ENCODE measurements around the gene ABTB2. TPM values are rescaled to one million over a fixed set of nuclear protein-coding genes. Genes with fewer than 3 reads are reported as not detected.

Gene ABTB2
- total RNA-seq, 1 experiment from 2014 or later: 5.5 TPM

DNA sequence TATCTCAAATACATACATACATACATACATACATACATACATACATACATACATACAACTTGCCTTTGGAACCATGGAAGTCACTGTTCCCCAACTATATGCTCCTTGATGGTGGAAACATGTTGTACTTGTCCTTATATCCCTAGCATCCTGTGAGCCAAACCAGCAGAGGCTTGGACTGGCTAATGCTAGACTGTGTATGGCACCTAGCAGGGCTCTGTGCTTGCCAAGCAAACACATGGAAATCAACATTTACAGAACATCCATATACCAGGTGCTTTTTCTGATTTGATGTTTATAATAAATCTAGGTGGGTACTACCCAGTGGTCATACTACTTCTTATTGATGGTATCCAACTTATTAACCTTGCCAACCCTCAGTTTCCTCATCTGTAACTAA is 86.1 kb downstream of the ABTB2 start:
- Mint-ChIP-seq H3K27ac (no peak overlapping the region), H3K9me3 (no peaks in the 10 kb centered on the region), H3K4me3 (no peak overlapping the region), H3K27me3 (ENCODE audit: low read depth) (no peaks in the 10 kb centered on the region; the same call in none of the 2 replicates), H3K36me3 (ENCODE audit: insufficient read depth in 1 of 3, low read depth in 3 of 3) (no peaks in the 10 kb centered on the region), H3K4me1 (peaks cover 22 to 31% of the 10 kb centered on the region in 2 experiments)
- Histone ChIP-seq H3K23me2 (ENCODE audit: insufficient read length, low read depth, low read length, poor library complexity, severe bottlenecking) (no peaks in the 10 kb centered on the region), H3K79me1 (ENCODE audit: insufficient read depth, low read depth, low read length, poor library complexity, severe bottlenecking) (no peaks in the 10 kb centered on the region), H3K9me3 (ENCODE audit: control insufficient read depth, low read depth, low read length) (no peaks in the 10 kb centered on the region), H3K14ac (ENCODE audit: insufficient read depth, low read length) (no peak overlapping the region), H3K27ac (ENCODE audit: insufficient read length, low read depth, low read length) (no peak overlapping the region), H3K4me2 (ENCODE audit: insufficient read depth, insufficient read length, low read length) (no peak overlapping the region), H2BK15ac (ENCODE audit: low read depth, low read length) (no peak overlapping the region), H4K20me1 (ENCODE audit: control insufficient read depth, insufficient read depth, insufficient read length) (no peaks in the 10 kb centered on the region), H3K4ac (ENCODE audit: low read depth, low read length) (no peak overlapping the region), H4K8ac (replicated peaks; ENCODE audit: insufficient read length, low read depth, low read length) (no peak overlapping the region), H4K91ac (ENCODE audit: insufficient read length, low read depth, low read length) (no peak overlapping the region), H3K56ac (ENCODE audit: insufficient read length, low read depth, low read length) (no peak overlapping the region), H4K5ac (ENCODE audit: insufficient read length, low read depth, low read length) (no peak overlapping the region), H2AK5ac (ENCODE audit: insufficient read length, low read length) (no peak overlapping the region), H3K9ac (ENCODE audit: extremely low read depth, insufficient read length, low read length) (no peak overlapping the region), H3K79me2 (ENCODE audit: insufficient read depth, low read length) (no peaks in the 10 kb centered on the region), H3K4me1 (ENCODE audit: insufficient read depth, low read length) (peaks cover 4% of the 10 kb centered on the region; the same call in 1 of the 2 replicates), H3K18ac (ENCODE audit: insufficient read length, low read depth, low read length) (no peak overlapping the region), H2AFZ (ENCODE audit: low read length) (no peak overlapping the region), H2BK12ac (ENCODE audit: insufficient read length, low read depth, low read length) (no peak overlapping the region), H3T11ph (ENCODE audit: low read length) (no peak overlapping the region), H2BK120ac (ENCODE audit: low read depth, low read length, poor library complexity, severe bottlenecking) (no peak overlapping the region), H2BK20ac (ENCODE audit: low read depth, low read length, poor library complexity, severe bottlenecking) (no peak overlapping the region), H3K27me3 (ENCODE audit: insufficient read depth, low read length) (no peaks in the 10 kb centered on the region), H3K23ac (ENCODE audit: insufficient read length, low read depth, low read length) (no peak overlapping the region), H2BK5ac (ENCODE audit: insufficient read length, low read length) (no peak overlapping the region)
- TF ChIP-seq CTCF (conservative IDR thresholded peaks at IDR 0.05): no peak
- DNase-seq: no peak
